Measurements from ENCODE around the gene CNTN6. TPM values are rescaled to one million over a fixed set of nuclear protein-coding genes. Genes with fewer than 3 reads are reported as not detected.

Gene CNTN6
- polyA plus RNA-seq = under 1 TPM in 2 of 3 donors, not detected in 1; 0.01 to 0.04 TPM

DNA sequence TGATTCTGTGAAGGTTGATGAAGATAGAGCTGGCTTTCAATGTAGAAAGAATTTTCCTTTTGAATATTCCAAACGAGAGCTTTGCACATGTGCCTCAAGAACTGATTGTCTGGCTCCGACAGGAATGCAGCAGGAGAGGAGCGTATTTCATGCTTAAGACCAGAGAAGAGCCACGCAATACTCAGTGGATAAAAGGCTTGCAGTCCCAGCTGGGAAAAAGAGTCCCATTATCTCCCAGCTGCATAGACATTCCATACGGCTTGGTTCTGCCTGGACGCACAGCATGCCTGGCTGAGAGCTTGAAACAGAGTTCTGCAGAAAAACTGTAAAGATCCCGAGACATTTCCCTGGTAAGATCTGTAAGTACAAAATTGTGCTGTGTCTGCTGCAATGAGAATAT is at the start of gene CNTN6:
TSS of gene CNTN6 (plus strand) at position 254 of the 400 bp plus-strand sequence. CDS start 54,985 bp downstream, outside the sequence.
- 21 to 46% (median 45%) methylated on average over 7 of the region's 7 CpGs for WGBS, 3 donors

DNA sequence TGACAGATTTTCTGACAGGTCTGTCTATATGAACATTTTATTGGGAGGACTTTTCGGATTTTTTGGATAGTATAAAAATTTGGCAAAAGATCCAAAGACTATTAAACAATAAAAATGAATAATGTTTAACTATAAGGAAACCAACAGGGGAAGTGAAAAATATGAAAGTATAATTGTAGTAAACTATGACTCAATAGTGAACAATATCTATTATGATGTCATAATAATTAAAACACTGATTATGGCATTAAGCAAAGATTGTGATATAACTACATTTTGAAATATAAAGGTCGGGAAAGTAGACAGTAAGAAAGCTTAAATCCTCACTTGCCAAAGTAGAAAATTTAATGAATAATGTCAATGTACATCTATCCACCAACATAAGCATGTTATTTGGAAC is 44.3 kb upstream of the CNTN6 start:
- no peak overlapping the region for H3K27ac ChIP-seq (ENCODE audit: low read depth, low read length)
- WGBS, 3 donors = 53 to 77% (median 70%) methylated on average over 2 of the region's 2 CpGs

More for the DNA sequence above, at the start of gene CNTN6:
- no peak within 1 kb of the TSS for H3K27ac ChIP-seq (ENCODE audit: low read depth, low read length)

DNA sequence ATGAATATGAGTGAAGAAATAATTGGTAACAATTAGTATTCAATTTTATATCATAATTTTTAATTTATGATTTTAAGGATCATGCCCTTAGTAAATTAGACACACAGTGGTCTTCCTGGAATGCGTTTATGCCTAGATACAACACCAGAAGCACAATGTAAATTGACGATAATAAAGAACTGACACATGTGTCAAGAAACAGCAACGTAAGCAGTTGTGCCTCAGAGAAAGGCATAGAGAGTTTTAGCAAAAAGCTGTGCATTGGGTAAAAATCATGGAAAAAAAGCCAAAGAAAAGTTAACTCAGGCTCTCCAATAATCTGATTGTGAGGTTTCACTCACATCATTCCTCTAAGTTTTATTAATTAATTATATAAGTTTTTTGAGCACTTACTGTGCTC is 37.0 kb upstream of the CNTN6 start:
- H3K27ac ChIP-seq (ENCODE audit: low read depth, low read length) = no peak overlapping the region
- 76 to 89% (median 87%) methylated on average over 3 of the region's 3 CpGs for WGBS, 3 donors

DNA sequence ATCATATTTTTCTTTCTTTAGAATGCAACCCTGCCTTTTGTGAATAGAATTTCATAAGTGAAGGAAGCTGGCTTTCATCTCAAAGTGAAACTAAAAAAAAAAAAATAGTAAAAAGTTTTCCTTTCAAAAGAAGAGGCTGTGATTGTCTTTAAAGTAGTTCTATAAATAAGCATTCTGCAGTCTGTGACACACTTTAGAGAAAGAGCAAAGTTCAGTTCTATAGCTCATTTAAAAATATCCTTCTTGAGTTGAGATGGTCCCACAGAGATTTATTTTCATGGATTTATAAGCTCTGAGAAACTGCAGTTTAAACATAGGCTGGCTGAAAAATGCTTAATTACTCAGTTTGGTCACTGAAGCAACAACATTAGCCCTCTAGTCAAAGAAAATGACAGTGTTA is 36.1 kb upstream of the CNTN6 start:
- H3K27ac ChIP-seq (ENCODE audit: low read depth, low read length) = no peak overlapping the region

DNA sequence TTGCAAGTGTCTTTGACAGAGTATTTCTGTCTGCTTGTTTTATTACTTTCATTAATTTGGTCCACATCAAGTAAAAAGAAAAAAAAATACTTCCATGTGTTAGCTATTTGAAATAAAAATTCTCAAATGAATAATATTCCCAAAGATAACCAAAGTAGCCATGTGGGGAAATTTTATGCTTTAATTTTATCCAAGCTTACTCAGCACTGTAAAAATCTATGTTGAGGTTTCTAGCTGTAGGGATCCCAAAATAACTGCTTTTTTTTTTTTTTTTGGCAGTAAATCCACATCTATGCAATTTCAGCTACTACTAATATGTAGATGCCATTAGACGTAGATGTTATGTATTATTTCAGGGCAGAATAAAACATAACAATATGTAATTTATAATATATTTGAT is 35.4 kb upstream of the CNTN6 start:
- WGBS, 3 donors = 62 to 67% (median 66%) methylated on average over 1 of the region's 1 CpG
- no peak overlapping the region for H3K27ac ChIP-seq (ENCODE audit: low read depth, low read length)

DNA sequence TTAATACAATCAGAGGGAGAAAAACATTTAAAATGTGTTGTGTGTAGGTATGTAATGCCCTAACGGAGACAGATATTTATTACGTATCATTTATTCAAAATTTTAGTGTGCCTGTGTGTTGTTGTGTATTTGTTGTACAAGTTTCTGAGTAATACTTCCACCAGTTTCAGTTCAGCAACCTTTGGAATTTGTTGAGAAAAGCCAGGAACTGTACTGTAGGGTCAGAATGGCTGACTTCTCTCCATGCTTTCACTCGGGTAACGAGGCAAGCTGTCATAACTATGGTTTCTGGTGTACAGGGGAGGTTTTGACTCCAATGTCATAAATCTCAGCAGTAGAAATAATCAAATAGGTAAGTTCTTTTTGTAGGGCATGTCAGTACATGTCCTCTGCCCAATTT is 23.8 kb upstream of the CNTN6 start:
- H3K27ac ChIP-seq (ENCODE audit: low read depth, low read length) = no peak overlapping the region
- 59 to 74% (median 73%) methylated on average over 4 of the region's 4 CpGs for WGBS, 3 donors

DNA sequence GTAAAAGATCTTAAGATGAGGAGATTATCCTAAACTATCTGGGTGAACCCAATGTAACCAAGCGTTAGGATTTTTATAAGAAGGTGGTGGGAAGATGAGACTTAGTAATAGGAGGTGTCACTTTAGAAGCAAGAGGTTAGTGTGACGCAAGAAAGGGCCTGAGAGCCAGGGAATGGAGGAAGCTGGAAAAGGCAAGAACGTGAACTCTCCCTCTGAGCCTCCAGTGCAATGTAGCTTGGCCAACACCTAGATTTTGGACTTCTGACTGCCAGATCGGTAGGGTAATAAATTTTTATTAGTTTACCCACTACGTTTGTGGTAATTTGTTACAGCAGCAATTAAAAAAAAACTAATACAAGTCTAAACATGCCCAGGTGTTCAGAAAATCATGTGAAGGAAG is 20.8 kb upstream of the CNTN6 start:
- H3K27ac ChIP-seq (ENCODE audit: low read depth, low read length) = no peak overlapping the region
- WGBS, 3 donors = 56 to 79% (median 70%) methylated on average over 5 of the region's 5 CpGs

DNA sequence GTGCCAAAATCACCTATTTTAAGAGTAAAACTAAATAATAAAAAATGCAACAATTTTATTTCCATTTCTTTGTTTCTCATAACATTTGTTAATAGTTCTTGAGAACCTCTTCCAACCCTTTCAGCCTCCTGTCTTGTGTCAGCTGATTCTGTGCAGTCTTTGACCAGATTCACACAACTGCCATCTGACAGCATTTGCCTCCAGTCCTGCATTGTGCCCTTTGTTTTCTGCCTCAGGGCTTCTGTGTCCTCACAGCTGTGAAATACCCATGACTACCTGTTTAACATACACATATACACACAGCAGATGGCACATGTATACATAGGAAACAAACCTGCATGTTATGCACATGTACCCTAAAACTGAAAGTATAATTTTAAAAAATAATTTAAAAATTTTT is 13.2 kb upstream of the CNTN6 start:
- no peak overlapping the region for H3K27ac ChIP-seq (ENCODE audit: low read depth, low read length)

DNA sequence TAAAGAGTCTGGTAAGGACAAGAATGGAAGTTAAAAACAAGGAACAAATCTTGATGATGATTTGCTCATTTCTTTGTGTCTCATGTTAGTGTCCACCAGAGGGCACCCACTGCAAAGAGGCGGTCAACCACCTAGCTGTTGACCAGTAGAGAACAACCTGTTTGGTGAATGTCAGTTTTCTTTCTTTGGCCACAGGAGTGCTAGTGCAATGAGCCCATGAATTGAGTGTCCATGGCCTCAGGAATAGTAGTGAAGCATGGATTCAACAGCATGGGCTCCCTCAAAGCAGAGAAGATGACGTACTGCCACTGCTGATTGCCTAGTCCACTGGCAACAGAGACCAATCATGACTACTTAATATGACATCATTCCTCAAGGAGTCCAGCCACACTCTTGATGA is 10.7 kb upstream of the CNTN6 start:
- 50 to 61% (median 59%) methylated on average over 2 of the region's 2 CpGs for WGBS, 3 donors

DNA sequence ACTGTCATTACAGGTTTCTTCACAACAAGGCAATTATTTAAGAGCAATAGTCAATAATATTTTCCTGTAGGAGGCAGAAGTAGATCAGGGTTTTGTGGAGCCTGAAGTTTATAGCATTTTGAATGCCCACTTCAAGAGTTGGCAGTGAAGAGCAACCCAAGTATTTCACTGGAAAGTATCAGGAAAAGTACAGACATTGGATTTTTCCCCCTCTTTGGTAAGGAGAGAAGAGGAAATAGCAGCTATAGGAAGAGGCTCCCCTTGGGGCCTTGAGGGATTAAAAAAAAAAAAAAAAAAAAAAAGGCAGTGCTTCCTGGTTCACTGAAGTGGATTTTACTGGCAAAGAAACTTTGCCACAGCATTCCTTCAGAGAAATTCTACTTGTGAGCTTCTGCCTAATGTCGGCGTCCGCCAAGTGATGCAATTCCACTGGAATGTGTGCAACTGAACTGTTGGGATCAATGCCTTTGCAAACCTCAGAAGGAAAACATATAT is 5.7 kb upstream of the CNTN6 start:
- no peak overlapping the region for H3K27ac ChIP-seq (ENCODE audit: low read depth, low read length)
- WGBS, 3 donors = 21 to 28% (median 24%) methylated on average over 3 of the region's 3 CpGs

More for the DNA sequence above, 10.7 kb upstream of the CNTN6 start:
- H3K27ac ChIP-seq (ENCODE audit: low read depth, low read length) = no peak overlapping the region

DNA sequence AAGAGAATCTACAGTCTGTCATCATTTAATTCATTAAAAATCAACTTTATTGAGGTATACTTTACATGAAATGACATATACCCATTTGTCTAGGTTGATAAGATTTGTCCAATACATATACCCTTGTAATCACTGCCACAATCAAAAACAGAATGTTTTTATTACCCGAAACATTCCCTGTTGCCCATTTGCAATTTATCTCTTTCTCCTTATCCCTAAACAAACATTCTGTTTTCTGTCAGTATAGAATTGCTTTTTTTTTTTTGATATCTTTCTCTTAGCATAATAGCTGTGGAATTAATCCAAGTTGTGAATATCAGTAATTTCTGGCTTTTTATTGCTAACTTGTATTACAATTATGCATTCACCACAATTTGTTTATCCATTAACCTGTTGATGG is 4.3 kb upstream of the CNTN6 start:
- 45 to 97% (median 90%) methylated on average over 1 of the region's 1 CpG for WGBS, 3 donors
- no peak overlapping the region for H3K27ac ChIP-seq (ENCODE audit: low read depth, low read length)

DNA sequence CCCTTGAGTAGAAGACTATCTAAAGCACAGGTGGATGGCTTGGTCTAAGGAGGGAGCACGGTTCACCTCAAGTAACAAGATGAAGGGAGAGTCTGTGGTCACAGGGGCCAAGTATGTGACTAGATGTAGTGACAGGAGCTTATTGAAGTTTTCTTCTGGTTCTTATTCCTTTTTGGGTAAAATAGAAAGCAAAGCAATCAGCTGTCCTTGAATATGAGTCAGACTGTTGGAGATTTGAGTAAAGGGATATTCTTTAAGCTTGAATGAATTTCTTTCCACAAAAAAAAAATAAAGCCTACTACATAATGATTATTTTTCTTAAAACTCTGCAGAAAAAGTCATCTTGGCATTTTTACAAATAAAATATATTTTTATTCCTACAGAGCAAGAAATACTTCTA is 1.5 kb upstream of the CNTN6 start:
- no peak overlapping the region for H3K27ac ChIP-seq (ENCODE audit: low read depth, low read length)
- WGBS, 3 donors = 68 to 89% (median 86%) methylated on average over 1 of the region's 1 CpG

DNA sequence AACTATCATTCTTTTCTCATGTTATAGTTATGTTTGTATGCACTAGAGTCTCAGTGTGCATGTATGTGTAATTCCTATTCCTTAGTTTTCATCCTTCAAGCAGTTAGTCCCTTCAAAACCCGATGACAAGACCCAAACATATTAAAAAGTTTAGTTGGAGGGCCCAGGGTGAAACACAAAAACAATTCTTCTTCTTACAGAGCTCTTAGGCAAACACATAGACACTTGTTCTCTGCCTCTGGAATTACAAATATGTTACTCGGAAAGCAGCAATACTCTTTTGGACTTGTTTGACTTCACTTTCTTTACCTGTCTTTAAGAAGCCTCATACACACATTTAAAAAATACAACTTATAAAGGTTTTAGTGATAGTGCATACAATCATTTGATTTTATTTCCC is 763 bp upstream of the CNTN6 start:
- no peak overlapping the region for H3K27ac ChIP-seq (ENCODE audit: low read depth, low read length)
- 41 to 72% (median 70%) methylated on average over 2 of the region's 2 CpGs for WGBS, 3 donors

DNA sequence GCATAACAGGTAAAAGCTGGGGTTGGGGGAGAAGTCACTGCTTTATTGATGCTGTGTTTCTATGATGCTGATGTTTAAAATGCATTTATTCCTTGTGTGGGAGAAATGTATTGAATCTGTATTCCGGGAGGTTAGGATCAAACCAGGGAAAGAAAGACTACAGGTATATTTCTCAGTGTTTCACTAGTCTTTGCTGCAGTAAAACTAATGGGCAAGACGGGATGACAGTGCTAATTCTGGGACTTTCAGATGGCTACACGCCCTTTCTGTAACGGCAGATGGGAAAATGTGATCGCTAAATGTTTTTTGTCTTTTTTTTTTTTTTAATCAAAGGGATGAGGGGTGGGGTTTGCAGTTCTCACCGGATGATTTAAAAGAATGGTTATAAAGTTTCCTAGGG is 393 bp downstream of the CNTN6 start:
- 58 to 66% (median 64%) methylated on average over 6 of the region's 6 CpGs for WGBS, 3 donors
- H3K27ac ChIP-seq (ENCODE audit: low read depth, low read length) = no peak overlapping the region

DNA sequence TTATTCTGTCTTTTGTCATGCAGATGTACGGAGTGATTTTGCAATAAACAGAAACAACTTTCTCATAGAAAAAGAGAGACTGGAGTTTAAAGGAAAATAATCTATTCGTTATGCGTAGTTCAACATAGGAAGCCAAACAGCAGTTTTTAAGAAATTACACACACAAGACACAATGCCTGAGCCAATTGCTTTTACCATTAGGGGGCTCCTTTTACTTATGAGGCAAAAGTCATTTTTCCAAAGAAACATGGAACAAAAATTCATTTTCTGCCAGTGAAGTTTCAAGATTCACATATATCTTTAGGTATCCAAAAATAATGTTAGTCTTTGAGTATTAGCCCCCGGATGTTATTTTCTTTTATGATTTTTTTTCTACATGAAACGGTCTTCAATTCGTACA is 10.7 kb downstream of the CNTN6 start:
- WGBS, 3 donors = 70 to 75% (median 74%) methylated on average over 6 of the region's 6 CpGs
- no peak overlapping the region for H3K27ac ChIP-seq (ENCODE audit: low read depth, low read length)

DNA sequence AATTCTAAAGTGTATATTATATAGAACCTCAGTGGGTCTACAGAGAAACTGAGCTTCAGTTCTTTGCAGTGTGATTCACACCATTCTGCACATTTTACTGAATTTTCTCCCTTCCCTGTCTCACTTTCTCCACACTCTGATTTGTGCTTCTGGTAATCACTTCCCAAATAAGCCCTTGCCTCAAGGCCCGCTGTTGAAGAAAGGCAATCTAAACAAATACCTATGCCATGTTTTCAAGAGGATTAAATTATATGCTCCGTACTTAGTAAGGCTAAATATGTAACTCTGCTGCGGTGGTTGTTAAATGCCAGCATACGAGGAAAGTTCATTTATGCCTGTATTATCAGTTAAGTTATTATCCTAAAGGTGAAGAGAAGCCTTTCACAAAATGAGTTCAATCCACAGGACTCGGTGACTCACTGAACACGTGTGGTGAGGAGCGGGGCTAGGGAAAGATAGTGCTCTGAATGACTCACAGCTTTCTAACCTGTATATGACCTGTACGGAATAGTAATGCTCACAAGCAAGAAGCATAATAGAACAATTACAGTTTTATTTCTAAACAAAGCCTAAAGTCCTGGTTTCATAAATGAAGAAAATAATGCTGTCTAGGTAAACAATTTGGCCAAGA is 25.1 kb downstream of the CNTN6 start:
- 80 to 88% (median 82%) methylated on average over 8 of the region's 8 CpGs for WGBS, 3 donors

DNA sequence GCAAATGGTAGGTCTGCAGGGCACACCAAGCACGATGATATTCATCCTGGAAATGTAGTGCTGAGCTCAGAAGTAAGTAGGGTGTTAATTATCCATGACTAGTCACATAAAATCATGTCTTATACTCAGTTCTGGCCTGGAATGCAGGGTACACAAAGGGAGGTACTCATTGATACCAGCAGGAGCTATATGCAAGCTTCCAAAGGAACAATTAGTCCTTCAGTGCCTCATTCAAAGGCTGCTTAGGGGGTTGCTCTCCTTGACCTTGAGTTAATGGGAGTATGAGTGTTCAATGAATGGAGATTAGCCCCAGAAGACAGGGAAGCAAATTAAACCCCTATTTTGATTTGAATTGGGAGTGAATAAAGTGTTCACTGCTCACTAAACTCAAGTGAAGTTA is 38.3 kb downstream of the CNTN6 start:
- no peak overlapping the region for H3K27ac ChIP-seq (ENCODE audit: low read depth, low read length)
- WGBS, 3 donors = 44 to 75% (median 65%) methylated on average over 1 of the region's 1 CpG

More for the DNA sequence above, 25.1 kb downstream of the CNTN6 start:
- no peak overlapping the region for H3K27ac ChIP-seq (ENCODE audit: low read depth, low read length)

DNA sequence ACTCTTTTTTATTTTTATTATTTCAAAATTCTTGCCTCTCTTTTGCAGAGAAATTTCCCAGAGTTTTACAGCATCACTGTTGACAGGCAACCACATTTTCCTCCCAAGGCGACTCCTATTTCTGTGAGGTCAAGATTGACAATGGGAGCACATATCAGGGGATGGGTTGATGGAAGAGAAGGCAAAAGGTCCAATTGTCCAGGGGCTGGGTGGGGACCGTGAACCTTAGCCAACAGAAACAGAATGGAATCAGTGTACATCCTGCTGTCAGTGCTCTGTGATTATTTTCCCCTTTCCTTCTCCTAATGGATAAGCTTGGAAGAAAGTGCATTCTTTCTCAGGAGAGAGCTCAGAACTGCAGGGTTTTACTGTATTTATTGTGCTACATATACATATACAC is 42.4 kb downstream of the CNTN6 start:
- WGBS, 3 donors = 40 to 56% (median 40%) methylated on average over 2 of the region's 2 CpGs
- H3K27ac ChIP-seq (ENCODE audit: low read depth, low read length) = no peak overlapping the region

DNA sequence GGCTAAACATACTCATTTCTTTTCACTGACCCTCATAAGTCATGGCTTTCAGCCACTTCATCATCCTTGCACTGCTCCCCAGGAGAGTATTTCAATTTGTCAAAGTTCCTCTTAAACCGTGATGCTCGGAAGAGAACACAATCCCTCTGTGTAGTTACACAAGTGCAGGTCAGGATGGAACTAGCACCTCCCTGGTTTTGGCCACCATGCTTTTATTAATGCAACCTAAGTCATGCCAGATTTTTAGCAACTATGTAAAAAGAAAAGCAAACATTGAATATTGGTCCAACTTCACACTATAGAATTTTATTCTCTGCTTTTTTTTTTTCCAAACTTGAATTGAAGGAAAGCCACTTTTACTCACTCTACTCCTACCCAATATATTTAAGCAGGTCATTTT is 45.2 kb downstream of the CNTN6 start:
- no peak overlapping the region for H3K27ac ChIP-seq (ENCODE audit: low read depth, low read length)
- WGBS, 3 donors = 50 to 62% (median 61%) methylated on average over 2 of the region's 2 CpGs

DNA sequence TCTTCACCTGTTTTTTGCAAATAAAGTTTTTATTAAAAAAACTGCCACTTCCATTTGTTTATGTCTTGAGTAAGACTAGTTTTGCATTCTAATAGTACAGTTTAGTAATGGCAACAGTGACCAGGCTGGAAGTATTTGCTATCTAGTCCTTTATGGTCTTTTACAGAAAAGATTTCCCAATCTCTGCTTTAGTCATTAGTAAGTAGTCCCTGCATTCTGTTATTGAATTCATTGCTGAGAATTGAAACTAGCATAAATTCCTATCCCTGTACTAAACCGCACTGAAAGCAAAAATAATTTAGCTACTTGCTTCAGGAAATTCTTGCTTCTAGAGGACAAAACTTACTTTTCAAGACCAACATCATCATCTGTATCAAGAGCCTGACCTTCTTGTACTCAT is 46.2 kb downstream of the CNTN6 start:
- no peak overlapping the region for H3K27ac ChIP-seq (ENCODE audit: low read depth, low read length)
- whole genome bisulfite sequencing, 3 donors = 0 to 52% (median 51%) methylated on average over 1 of the region's 1 CpG

DNA sequence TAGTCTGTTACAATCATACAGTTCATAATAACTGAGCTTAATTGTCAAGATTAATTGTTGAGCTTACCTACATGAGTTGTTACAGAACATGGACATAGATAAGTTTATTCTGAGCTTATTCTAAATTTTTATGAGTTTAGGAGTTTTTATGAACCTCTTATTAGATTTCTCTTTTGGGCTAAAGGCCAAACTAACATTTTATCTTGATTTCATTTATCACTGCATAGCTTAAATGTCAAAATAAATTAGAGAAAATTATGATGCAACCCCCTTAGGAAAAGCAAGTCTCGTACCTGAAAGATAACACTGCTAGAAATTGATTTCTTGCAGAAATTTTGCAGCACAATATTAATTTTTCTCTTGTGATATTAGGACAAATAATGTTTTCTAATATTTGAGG is 54.5 kb downstream of the CNTN6 start:
- 27 to 68% (median 61%) methylated on average over 1 of the region's 1 CpG for WGBS, 3 donors
- no peak overlapping the region for H3K27ac ChIP-seq (ENCODE audit: low read depth, low read length)
